Lung (tissue), 12 donors: Measurements from ENCODE around the gene LATS2. TPM values are rescaled to one million over a fixed set of nuclear protein-coding genes. Genes with fewer than 3 reads are reported as not detected.

Experiments used
- ATAC-seq: fragments of 200-7000 bp; cut with Tn5 transposase; one replicate; pipeline ENCODE4 v1.9.1; 2020; ENCODE audit warnings: moderate number of reproducible peaks; ENCODE audit not compliant: insufficient read depth, low FRiP score
- DNase-seq, 3 donors: peaks; one replicate each; pipeline ENCODE4 v3.0.0-alpha.2; 2013 to 2017
- H3K27ac ChIP-seq, 2 donors: one replicate each; pipeline ENCODE4 v1.5.1; 2013; ENCODE audit warnings: mild to moderate bottlenecking in 2 of 2, moderate library complexity in 2 of 2, control low read depth in 1 of 2, inconsistent platforms in 1 of 2, low read depth in 1 of 2, low read length in 1 of 2
- H3K27me3 ChIP-seq, 3 donors: one replicate each; pipeline ENCODE4 v1.5.1; 2013; ENCODE audit warnings: low read length in 2 of 3; ENCODE audit not compliant: control insufficient read depth in 3 of 3, insufficient read depth in 3 of 3
- H3K36me3 ChIP-seq, 4 donors: one replicate each; pipeline ENCODE4 v1.5.1; 2013; ENCODE audit warnings: low read length in 4 of 4, mild to moderate bottlenecking in 1 of 4, moderate library complexity in 1 of 4; ENCODE audit not compliant: control insufficient read depth in 4 of 4, insufficient read depth in 4 of 4
- H3K4me1 ChIP-seq, 5 donors: one replicate each; pipeline ENCODE4 v1.5.1; 2013; ENCODE audit warnings: low read length in 5 of 5, mild to moderate bottlenecking in 2 of 5, moderate library complexity in 1 of 5; ENCODE audit not compliant: control insufficient read depth in 5 of 5, insufficient read depth in 5 of 5
- H3K4me3 ChIP-seq: one replicate; pipeline ENCODE4 v1.5.1; 2013; ENCODE audit warnings: mild to moderate bottlenecking, control low read depth, moderate library complexity
- H3K9ac ChIP-seq, 2 donors: one replicate each; pipeline ENCODE4 v1.5.1; 2013; ENCODE audit warnings: low read length in 2 of 2, control low read depth in 1 of 2; ENCODE audit not compliant: insufficient read depth in 1 of 2
- H3K9me3 ChIP-seq, 4 donors: one replicate each; pipeline ENCODE4 v1.5.1; 2013; ENCODE audit warnings: low read length in 3 of 4, mild to moderate bottlenecking in 1 of 4, moderate library complexity in 1 of 4; ENCODE audit not compliant: control insufficient read depth in 4 of 4, insufficient read depth in 3 of 4
- CTCF ChIP-seq: IDR thresholded peaks from 2 replicates; pipeline ENCODE4 v1.5.1; 2012; ENCODE audit warnings: mild to moderate bottlenecking; ENCODE audit errors: control extremely low read depth, extremely low read depth
- WGBS, 2 donors: extraction: QIAGEN DNeasy Blood & Tissue Kit; methylation state at CpG; one replicate each; pipeline ENCODE4 v1.1.7; 2013; 5-methylcytosine and 5-hydroxymethylcytosine counted together
- polyA plus RNA-seq, 2 donors: library from polyadenylated mRNA; stranded (reverse); fragments of 200-250 nt; gene quantifications; one replicate each; pipeline ENCODE4 v1.2.1, GENCODE V29; 2013
- total RNA-seq, 2 donors: library from RNA; depleted of rRNA in 1 of 2; stranded (reverse); fragments of >200 nt in 1 of 2; gene quantifications; one replicate each; pipeline ENCODE4 v1.2.1, GENCODE V29; 2014 to 2021
- donor health status: control.
- donor health status: control.
- donor health status: Bipolar disorder and iron deficiency.
- donor health status: healthy.
- donor health status: DM: yes; HTN: yes; CAD: no.

Gene LATS2
- total and polyA plus RNA-seq, 4 donors, result 7.7 to 37.5 (median 21.3) TPM

GRCh38 chr13:21077076-21077787, 15.8 kb upstream of the LATS2 start:
- Histone ChIP-seq H3K27me3 (no peaks in the 10 kb centered on the region), H3K9ac (no peak overlapping the region), H3K36me3 (no peaks in the 10 kb centered on the region), H3K4me1 (peaks cover 0 to 14% (median 4%) of the 10 kb centered on the region in 5 donors), H3K4me3 (no peak overlapping the region), H3K9me3 (no peaks in the 10 kb centered on the region), H3K27ac (no peak overlapping the region)
- DNase-seq (no peak), ATAC-seq (no peak)
- WGBS, 2 donors, result 79 to 94% methylated on average over 20 of the region's 20 CpGs
- TF ChIP-seq CTCF, result no peak

GRCh38 chr13:21076253-21076652, 14.9 kb upstream of the LATS2 start:
- H3K4me3 ChIP-seq, result no peak overlapping the region
- no peaks in the 10 kb centered on the region for H3K36me3 ChIP-seq
- DNase-seq (peak in 1 of 3 donors; percentile 18), ATAC-seq (no peak)
- no peak for TF ChIP-seq CTCF
- no peaks in the 10 kb centered on the region for H3K27me3 ChIP-seq
- no peak overlapping the region for H3K9ac ChIP-seq
- H3K9me3 ChIP-seq, result no peaks in the 10 kb centered on the region
- no peak overlapping the region for H3K27ac ChIP-seq
- peaks cover 0 to 14% (median 4%) of the 10 kb centered on the region in 5 donors for H3K4me1 ChIP-seq
- 61 to 66% methylated on average over 18 of the region's 18 CpGs for WGBS, 2 donors

- no peaks in the 10 kb centered on the region for H3K36me3 ChIP-seq
- TF ChIP-seq CTCF, result no peak
- peak; percentile 27 for ATAC-seq
- peak; percentile 61 to 74 (median 66) for DNase-seq
- H3K9ac ChIP-seq, result peak overlapping the region in 1 of 2 donors; percentile 35
- peaks cover 0 to 14% (median 4%) of the 10 kb centered on the region in 5 donors for H3K4me1 ChIP-seq
- peak overlapping the region; percentile 71 to 81 for H3K27ac ChIP-seq
- 1 to 5% methylated on average over 46 to 53 of the region's 64 CpGs for WGBS, 2 donors
- H3K9me3 ChIP-seq, result no peaks in the 10 kb centered on the region
- H3K27me3 ChIP-seq, result no peaks in the 10 kb centered on the region
- H3K4me3 ChIP-seq, result peak overlapping the region; percentile 48
Measured at GRCh38 chr13:21075379-21076249, 14.2 kb upstream of the LATS2 start.
